ENCODE results near the gene RGL2.

RGL2 gene

GRCh38 chr6:33313709-33314514, 15.2 kb upstream of the RGL2 start, which contains the start of gene TAPBP:
TSS of gene TAPBP (minus strand) at chr6:33314078. CDS start at chr6:33314041, 37 bp downstream.
- H3K27me3 ChIP-seq (ENCODE audit: insufficient read depth, low read length): no peaks in the 10 kb centered on the region
- peak within 1 kb of the TSS; percentile 85 for H3K4me3 ChIP-seq (ENCODE audit: low read depth, low read length, poor library complexity, severe bottlenecking)
- no peaks in the 10 kb centered on the region for H3K9me2 ChIP-seq (ENCODE audit: low read depth, low read length)
- peaks cover 14% of the 10 kb centered on the region for H3K36me3 ChIP-seq (ENCODE audit: insufficient read depth, low read length)
- H4K20me1 ChIP-seq (ENCODE audit: insufficient read depth, low read length): no peaks in the 10 kb centered on the region
- H2AFZ ChIP-seq (ENCODE audit: low read length): no peak within 1 kb of the TSS
- H3K79me2 ChIP-seq (ENCODE audit: insufficient read depth, low read length): peaks cover 16% of the 10 kb centered on the region
- peak within 1 kb of the TSS; percentile 89 for H3K4me2 ChIP-seq (ENCODE audit: low read length)
- H3K4me1 ChIP-seq (ENCODE audit: insufficient read depth, low read length, severe bottlenecking): peaks cover 31% of the 10 kb centered on the region
- H3K9me3 ChIP-seq (ENCODE audit: low read length): no peaks in the 10 kb centered on the region
- peak within 1 kb of the TSS; percentile 83 for H3K9ac ChIP-seq (ENCODE audit: low read length)
- no peak for TF ChIP-seq EZH2 (IDR thresholded peaks at IDR 0.05; ENCODE audit: borderline replicate concordance, low read length)
- TF ChIP-seq CTCF (IDR thresholded peaks at IDR 0.05; ENCODE audit: low read length): no peak
- H3F3A ChIP-seq (ENCODE audit: insufficient read depth, low read length): 0 out of 2 replicates have a peak, but pooled peaks cover 4% of the 10 kb centered on the region
- H3K27ac ChIP-seq (ENCODE audit: low read depth, low read length, poor library complexity, severe bottlenecking): peak within 1 kb of the TSS; percentile 94

GRCh38 chr6:33313105-33313708, 14.5 kb upstream of the RGL2 start:
- H3K9me2 ChIP-seq (ENCODE audit: low read depth, low read length): no peaks in the 10 kb centered on the region
- H3K4me3 ChIP-seq (ENCODE audit: low read depth, low read length, poor library complexity, severe bottlenecking): peak overlapping the region; percentile 85
- H3K9me3 ChIP-seq (ENCODE audit: low read length): no peaks in the 10 kb centered on the region
- H3K36me3 ChIP-seq (ENCODE audit: insufficient read depth, low read length): peaks cover 8% of the 10 kb centered on the region
- peak overlapping the region; percentile 89 for H3K4me2 ChIP-seq (ENCODE audit: low read length)
- peak overlapping the region; percentile 83 for H3K9ac ChIP-seq (ENCODE audit: low read length)
- peak overlapping the region; percentile 94 for H3K27ac ChIP-seq (ENCODE audit: low read depth, low read length, poor library complexity, severe bottlenecking)
- H2AFZ ChIP-seq (ENCODE audit: low read length): no peak overlapping the region
- TF ChIP-seq CTCF (IDR thresholded peaks at IDR 0.05; ENCODE audit: low read length): no peak
- TF ChIP-seq EZH2 (IDR thresholded peaks at IDR 0.05; ENCODE audit: borderline replicate concordance, low read length): no peak
- H3K4me1 ChIP-seq (ENCODE audit: insufficient read depth, low read length, severe bottlenecking): peaks cover 24% of the 10 kb centered on the region
- H3F3A ChIP-seq (ENCODE audit: insufficient read depth, low read length): no peaks in the 10 kb centered on the region
- H4K20me1 ChIP-seq (ENCODE audit: insufficient read depth, low read length): no peaks in the 10 kb centered on the region
- peaks cover 16% of the 10 kb centered on the region for H3K79me2 ChIP-seq (ENCODE audit: insufficient read depth, low read length)
- no peaks in the 10 kb centered on the region for H3K27me3 ChIP-seq (ENCODE audit: insufficient read depth, low read length)

GRCh38 chr6:33312361-33313104, 13.8 kb upstream of the RGL2 start:
- H2AFZ ChIP-seq (ENCODE audit: low read length): no peak overlapping the region

More at GRCh38 chr6:33312361-33313104, 13.8 kb upstream of the RGL2 start:
- peak; percentile 21; the same call in 1 of the 2 replicates for TF ChIP-seq CTCF (IDR thresholded peaks at IDR 0.05; ENCODE audit: low read length)
- no peak for TF ChIP-seq EZH2 (IDR thresholded peaks at IDR 0.05; ENCODE audit: borderline replicate concordance, low read length)
- no peaks in the 10 kb centered on the region for H4K20me1 ChIP-seq (ENCODE audit: insufficient read depth, low read length)
- H3K9ac ChIP-seq (ENCODE audit: low read length): peak overlapping the region; percentile 83
- H3K9me3 ChIP-seq (ENCODE audit: low read length): no peaks in the 10 kb centered on the region
- peaks cover 22% of the 10 kb centered on the region for H3K4me1 ChIP-seq (ENCODE audit: insufficient read depth, low read length, severe bottlenecking)
- H3K4me3 ChIP-seq (ENCODE audit: low read depth, low read length, poor library complexity, severe bottlenecking): peak overlapping the region; percentile 85
- no peaks in the 10 kb centered on the region for H3K27me3 ChIP-seq (ENCODE audit: insufficient read depth, low read length)
- H3F3A ChIP-seq (ENCODE audit: insufficient read depth, low read length): no peaks in the 10 kb centered on the region
- H3K27ac ChIP-seq (ENCODE audit: low read depth, low read length, poor library complexity, severe bottlenecking): peak overlapping the region; percentile 94
- no peaks in the 10 kb centered on the region for H3K9me2 ChIP-seq (ENCODE audit: low read depth, low read length)
- H3K36me3 ChIP-seq (ENCODE audit: insufficient read depth, low read length): peaks cover 12% of the 10 kb centered on the region
- H3K79me2 ChIP-seq (ENCODE audit: insufficient read depth, low read length): peaks cover 21% of the 10 kb centered on the region
- H3K4me2 ChIP-seq (ENCODE audit: low read length): peak overlapping the region; percentile 89

Measured in OCI-LY1 (cell line).